ENCODE measurements around the gene HPS6.

DNA sequence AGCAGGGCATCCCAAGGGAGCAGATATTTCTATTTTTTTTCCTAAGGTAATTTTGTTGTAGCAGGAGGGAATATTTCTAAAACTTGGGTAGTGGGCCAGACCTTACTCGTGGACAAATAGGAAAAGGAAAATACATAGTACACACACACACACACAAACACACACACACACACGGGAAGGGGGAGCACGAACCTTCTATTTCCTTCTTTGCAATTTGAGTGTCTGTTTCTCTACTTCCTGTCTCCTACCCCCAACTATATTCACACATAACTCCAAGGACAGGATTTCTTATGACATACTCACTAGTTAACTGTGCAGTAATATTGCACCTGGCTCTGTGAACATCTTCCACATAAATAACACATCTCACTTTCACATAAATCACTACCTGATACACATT is 50.6 kb downstream of the HPS6 start:
- no peak for TF ChIP-seq GATA3 (IDR thresholded peaks at IDR 0.05; ENCODE audit: low read depth, low read length)
- TF ChIP-seq GATA2 (IDR thresholded peaks at IDR 0.05; ENCODE audit: low read depth, low read length) = no peak
